Effector memory CD4-positive, alpha-beta T cell (primary cell): ENCODE results near the gene SBK2.

Source experiments
- DNase-seq, 3 donors: peaks; one replicate each; pipeline ENCODE4 v3.0.0-alpha.2; 2020
- H3K27ac ChIP-seq: 2 replicates; pipeline ENCODE4 v1.7.0; 2013; ENCODE audit warnings: mild to moderate bottlenecking, low read length, moderate library complexity; ENCODE audit not compliant: insufficient read depth, poor library complexity, severe bottlenecking
- H3K27me3 ChIP-seq: replicated peaks from 2 replicates; pipeline ENCODE4 v1.7.0; 2013; ENCODE audit warnings: mild to moderate bottlenecking, low read length; ENCODE audit not compliant: insufficient read depth, control insufficient read depth, poor library complexity, severe bottlenecking
- H3K36me3 ChIP-seq: 2 replicates; pipeline ENCODE4 v1.7.0; 2013; ENCODE audit warnings: mild to moderate bottlenecking, low read length, moderate library complexity; ENCODE audit not compliant: control insufficient read depth, insufficient read depth
- H3K4me1 ChIP-seq: 2 replicates; pipeline ENCODE4 v1.7.0; 2013; ENCODE audit warnings: low read length, mild to moderate bottlenecking; ENCODE audit not compliant: control insufficient read depth, insufficient read depth, poor library complexity, severe bottlenecking
- H3K4me3 ChIP-seq: 2 replicates; pipeline ENCODE4 v1.7.0; 2013; ENCODE audit warnings: low read length, low read depth, mild to moderate bottlenecking; ENCODE audit not compliant: insufficient read depth, poor library complexity, severe bottlenecking
- H3K9me3 ChIP-seq: 2 replicates; pipeline ENCODE4 v1.7.0; 2013; ENCODE audit warnings: mild to moderate bottlenecking, low read length, moderate library complexity; ENCODE audit not compliant: control insufficient read depth

The SBK2 gene

DNA sequence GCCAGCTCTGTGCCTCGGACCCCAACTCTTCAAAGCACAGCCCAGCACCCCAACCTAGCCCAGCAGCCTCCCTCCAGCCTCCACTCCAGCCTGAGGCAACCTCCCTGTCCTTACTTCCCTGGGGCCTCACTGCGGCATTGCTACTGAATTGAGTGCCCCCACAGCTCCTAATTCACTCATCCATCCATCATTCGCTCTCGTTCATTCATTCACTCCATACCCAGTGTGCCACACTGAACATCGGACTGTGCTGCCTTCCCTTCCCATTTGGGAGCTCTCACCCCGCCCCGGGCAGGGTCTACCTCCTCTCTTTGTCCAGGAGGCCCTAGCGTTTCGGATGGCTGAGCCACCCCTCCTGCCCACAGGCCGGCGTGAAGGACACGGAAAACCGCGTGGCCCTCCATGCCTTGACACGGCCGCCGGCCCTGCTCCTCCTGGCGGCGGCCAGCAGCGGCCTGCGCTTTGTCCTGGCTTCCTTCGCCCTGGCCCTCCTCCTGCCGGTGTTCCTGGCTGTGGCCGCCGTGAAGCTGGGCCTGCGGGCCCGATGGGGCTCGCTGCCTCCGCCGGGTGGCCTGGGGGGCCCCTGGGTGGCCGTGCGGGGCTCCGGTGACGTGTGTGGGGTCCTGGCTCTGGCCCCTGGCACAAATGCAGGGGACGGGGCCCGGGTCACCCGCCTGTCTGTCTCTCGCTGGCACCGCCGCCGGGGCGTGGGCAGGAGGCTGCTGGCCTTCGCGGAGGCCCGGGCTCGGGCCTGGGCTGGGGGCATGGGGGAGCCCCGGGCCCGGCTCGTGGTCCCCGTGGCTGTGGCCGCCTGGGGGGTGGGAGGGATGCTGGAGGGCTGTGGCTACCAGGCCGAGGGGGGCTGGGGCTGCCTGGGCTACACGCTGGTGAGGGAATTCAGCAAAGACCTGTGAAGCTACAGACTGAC lies 50.6 kb downstream of the SBK2 start:
- H3K27ac ChIP-seq: no peak overlapping the region
- no peak overlapping the region for H3K4me3 ChIP-seq

DNA sequence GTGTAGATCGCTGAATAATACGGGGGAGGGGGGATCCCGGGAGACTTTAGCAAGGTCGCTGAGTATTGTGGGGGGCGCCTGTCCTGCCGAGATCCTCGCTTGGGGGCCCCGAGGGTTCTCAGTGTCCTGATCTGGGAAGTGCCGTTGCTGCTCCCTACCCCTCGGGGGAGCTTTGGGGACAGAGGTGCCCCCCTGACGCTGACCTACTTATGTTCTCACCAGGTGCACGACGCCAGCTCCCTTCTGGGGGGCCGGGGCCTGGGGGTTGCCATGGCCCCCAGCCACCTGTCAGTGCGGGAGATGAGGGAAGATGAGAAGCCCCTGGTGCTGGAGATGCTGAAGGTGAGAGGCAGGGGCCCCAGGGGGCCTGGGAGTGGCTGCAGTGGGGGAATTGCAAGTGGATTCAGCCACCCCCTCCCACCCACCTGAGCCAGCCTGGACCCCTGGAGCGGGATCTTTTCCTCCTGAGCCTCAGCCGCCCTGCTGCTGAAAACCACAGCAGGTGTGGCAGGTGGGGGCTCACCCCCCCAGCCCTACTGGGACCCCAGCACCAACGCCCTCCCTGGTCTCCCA lies 51.4 kb downstream of the SBK2 start:
- Histone ChIP-seq H3K27ac (peak overlapping the region; percentile 58), H3K9me3 (no peaks in the 10 kb centered on the region), H3K4me1 (peaks cover 19% of the 10 kb centered on the region), H3K4me3 (peak overlapping the region; percentile 75), H3K36me3 (peaks cover 19% of the 10 kb centered on the region), H3K27me3 (no peaks in the 10 kb centered on the region)
- DNase-seq: no peak

More for the DNA sequence above, 50.6 kb downstream of the SBK2 start:
- H3K27me3 ChIP-seq: no peaks in the 10 kb centered on the region
- no peaks in the 10 kb centered on the region for H3K9me3 ChIP-seq
- DNase-seq: no peak
- peaks cover 19% of the 10 kb centered on the region for H3K4me1 ChIP-seq
- peaks cover 13% of the 10 kb centered on the region for H3K36me3 ChIP-seq

DNA sequence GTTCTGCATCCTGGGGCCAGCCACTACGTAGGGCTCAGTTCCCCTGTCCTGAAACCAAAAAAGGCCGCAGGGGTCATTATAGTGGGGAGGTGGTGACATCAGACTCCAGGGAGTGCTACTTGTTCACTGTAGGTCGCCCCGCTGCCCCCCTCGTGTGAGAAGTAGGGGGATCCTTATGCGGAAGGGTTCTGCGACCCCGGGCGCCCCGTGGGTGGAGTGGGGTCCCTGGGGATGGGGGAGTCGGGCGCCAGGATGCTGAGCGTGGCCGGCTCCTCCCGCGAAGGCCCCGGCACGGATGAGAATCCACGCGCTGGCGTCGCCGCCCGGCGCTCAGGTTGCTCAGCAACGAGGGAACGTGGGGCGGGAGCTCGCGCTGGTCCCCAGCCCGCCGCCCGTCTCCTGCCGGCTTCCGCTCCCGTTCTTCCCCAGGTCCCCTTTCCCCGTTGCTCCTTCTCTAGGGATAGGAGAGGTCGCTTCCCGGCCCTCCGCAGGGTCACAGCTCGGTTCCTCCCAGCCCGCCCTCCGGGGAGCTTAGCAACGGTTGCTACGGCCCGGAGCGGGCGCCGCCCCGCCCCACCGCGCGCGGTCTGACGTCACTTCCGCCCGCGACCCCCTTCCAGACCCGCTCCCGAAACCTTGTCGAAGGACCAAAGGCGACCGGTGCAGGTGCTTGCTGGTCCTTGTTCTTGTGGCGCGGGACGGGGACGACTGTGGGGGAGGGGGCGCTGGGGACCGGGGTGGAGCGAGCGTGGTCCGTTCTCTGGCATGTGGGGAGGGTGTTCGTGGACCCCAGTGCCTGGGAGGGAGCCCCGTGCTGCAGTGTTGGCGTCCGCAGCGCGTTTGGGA lies 52.1 kb downstream of the SBK2 start, which contains the start of gene NAT14:
NAT14 (plus strand) TSS at position 596 of the 846 bp plus-strand sequence. CDS start 521 bp downstream, outside the sequence.
- DNase-seq: peak; percentile 32 to 57 (median 50)
- peak within 1 kb of the TSS; percentile 75 for H3K4me3 ChIP-seq
- H3K27me3 ChIP-seq: no peaks in the 10 kb centered on the region
- no peaks in the 10 kb centered on the region for H3K9me3 ChIP-seq
- H3K27ac ChIP-seq: peak within 1 kb of the TSS; percentile 58
- H3K4me1 ChIP-seq: peaks cover 19% of the 10 kb centered on the region
- H3K36me3 ChIP-seq: peaks cover 19% of the 10 kb centered on the region

DNA sequence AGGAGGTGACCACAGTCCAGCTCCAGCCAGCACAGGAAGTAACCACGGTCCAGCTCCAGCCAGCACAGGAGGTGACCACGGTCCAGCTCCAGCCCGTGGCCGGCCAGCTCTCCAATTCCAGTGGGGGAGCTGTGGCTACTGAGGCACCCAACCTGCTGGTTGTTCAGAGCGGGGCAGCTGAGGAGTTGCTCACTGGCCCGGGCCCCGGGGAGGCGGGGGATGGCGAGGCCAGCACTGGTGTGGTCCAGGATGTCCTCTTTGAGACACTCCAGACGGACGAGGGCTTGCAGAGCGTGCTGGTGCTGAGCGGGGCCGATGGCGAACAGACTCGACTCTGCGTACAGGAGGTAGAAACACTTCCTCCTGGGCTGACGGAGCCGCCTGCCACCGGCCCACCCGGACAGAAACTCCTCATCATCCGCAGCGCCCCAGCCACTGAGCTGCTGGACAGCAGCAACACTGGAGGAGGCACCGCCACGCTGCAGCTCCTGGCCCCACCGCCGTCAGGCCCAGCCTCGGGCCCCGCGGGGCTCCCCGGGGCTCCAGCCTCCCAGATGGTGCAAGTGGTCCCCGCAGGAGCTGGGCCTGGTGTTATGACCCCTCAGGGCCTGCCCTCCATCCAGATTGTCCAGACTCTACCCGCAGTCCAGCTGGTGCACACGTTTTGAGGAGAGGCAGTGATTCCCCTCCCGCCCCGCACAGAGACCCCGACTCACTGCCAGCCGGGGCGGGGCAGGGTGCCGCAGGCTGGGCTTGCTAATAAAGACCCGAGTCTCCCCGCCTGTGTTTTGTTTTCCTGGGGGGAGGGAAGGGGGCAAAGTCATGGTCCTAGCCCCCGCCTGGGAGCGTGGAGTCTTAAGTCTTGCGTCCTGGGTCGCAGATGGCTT lies 53.0 kb downstream of the SBK2 start:
- H3K4me1 ChIP-seq: peaks cover 19% of the 10 kb centered on the region
- H3K4me3 ChIP-seq: peak overlapping the region; percentile 75
- no peak for DNase-seq
- no peaks in the 10 kb centered on the region for H3K9me3 ChIP-seq
- peak overlapping the region; percentile 58 for H3K27ac ChIP-seq
- no peaks in the 10 kb centered on the region for H3K27me3 ChIP-seq
- peaks cover 19% of the 10 kb centered on the region for H3K36me3 ChIP-seq

DNA sequence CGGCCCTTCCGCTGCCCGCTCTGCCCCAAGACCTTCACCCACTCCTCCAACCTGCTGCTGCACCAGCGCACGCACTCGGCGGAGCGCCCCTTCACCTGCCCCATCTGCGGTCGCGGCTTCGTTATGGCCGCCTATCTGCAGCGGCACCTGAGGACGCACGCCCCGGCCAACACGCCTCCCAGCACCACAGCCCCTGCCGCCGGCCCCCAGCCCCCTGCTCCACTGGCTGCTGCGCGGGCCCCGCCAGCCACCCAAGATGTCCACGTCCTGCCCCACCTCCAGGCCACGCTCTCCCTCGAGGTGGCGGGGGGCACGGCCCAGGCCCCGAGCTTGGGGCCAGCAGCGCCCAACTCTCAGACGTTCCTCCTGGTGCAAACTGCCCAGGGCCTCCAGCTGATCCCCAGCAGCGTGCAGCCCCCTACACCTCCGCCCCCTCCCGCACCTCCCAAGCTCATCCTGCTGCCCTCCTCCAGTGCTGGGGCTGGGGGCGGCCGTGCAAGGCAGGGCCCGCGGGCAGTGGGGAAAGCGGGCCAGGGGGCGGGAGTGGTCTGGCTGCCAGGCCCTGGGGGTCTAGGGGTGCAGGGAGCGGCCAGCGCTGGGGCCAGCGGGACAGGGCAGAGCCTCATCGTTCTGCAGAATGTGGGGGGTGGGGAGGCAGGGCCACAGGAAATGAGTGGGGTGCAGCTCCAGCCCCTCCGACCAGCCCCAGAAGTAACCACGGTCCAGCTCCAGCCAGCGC lies 53.8 kb downstream of the SBK2 start:
- H3K27ac ChIP-seq: no peak overlapping the region
- H3K4me3 ChIP-seq: no peak overlapping the region
- H3K36me3 ChIP-seq: peaks cover 19% of the 10 kb centered on the region
- H3K27me3 ChIP-seq: no peaks in the 10 kb centered on the region
- no peak for DNase-seq
- H3K9me3 ChIP-seq: no peaks in the 10 kb centered on the region
- peaks cover 19% of the 10 kb centered on the region for H3K4me1 ChIP-seq

DNA sequence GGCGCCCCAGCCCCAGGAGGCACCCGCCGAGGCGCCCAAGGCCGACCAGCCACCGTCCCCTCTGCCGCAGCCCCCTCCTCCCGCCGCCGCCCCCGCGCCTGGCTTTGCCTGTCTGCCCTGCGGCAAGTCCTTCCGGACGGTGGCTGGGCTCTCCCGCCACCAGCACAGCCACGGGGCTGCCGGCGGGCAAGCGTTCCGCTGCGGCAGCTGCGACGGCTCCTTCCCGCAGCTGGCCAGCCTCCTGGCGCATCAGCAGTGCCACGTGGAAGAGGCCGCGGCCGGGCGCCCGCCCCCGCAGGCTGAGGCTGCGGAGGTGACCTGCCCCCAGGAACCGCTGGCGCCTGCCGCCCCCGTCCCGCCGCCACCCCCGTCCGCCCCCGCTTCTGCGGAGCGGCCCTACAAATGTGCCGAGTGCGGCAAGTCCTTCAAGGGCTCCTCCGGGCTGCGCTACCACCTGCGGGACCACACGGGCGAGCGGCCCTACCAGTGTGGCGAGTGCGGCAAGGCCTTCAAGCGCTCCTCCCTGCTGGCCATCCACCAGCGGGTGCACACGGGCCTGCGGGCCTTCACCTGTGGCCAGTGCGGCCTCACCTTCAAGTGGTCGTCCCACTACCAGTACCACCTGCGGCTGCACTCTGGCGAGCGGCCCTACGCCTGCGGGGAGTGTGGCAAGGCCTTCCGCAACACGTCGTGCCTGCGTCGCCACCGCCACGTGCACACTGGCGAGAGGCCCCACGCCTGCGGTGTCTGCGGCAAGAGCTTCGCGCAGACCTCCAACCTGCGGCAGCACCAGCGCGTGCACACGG lies 54.6 kb downstream of the SBK2 start:
- no peaks in the 10 kb centered on the region for H3K9me3 ChIP-seq
- H3K4me3 ChIP-seq: no peak overlapping the region
- no peaks in the 10 kb centered on the region for H3K27me3 ChIP-seq
- DNase-seq: no peak
- H3K36me3 ChIP-seq: peaks cover 19% of the 10 kb centered on the region
- H3K27ac ChIP-seq: no peak overlapping the region
- peaks cover 22% of the 10 kb centered on the region for H3K4me1 ChIP-seq

DNA sequence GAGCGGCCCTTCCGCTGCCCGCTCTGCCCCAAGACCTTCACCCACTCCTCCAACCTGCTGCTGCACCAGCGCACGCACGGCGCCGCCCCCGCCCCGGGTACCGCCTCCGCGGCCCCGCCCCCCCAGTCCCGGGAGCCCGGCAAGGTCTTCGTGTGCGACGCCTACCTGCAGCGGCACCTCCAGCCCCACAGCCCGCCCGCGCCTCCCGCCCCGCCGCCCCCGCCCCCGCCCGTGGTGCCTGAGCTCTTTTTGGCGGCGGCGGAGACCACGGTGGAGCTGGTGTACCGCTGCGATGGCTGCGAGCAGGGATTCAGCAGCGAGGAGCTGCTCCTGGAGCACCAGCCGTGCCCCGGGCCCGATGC lies 55.2 kb downstream of the SBK2 start:
- no peak for DNase-seq
- Histone ChIP-seq H3K4me1 (peaks cover 27% of the 10 kb centered on the region), H3K27ac (no peak overlapping the region), H3K36me3 (peaks cover 19% of the 10 kb centered on the region), H3K27me3 (no peaks in the 10 kb centered on the region), H3K4me3 (no peak overlapping the region), H3K9me3 (no peaks in the 10 kb centered on the region)

DNA sequence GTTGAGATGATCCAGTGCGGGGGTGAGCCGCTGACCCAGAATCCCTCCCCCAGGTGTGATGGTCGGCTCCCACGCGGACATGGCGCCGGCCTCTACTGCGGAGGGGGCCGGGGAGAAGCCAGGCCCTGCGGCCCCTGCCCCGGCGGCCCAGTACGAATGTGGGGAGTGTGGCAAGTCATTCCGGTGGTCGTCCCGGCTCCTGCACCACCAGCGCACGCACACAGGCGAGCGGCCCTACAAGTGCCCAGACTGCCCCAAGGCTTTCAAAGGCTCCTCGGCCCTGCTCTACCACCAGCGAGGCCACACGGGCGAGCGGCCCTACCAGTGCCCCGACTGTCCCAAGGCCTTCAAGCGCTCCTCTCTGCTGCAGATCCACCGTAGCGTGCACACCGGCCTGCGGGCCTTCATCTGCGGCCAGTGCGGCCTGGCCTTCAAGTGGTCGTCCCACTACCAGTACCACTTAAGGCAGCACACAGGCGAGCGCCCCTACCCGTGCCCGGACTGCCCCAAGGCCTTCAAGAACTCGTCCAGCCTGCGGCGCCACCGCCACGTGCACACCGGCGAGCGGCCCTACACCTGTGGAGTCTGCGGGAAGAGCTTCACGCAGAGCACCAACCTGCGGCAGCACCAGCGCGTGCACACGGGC lies 55.7 kb downstream of the SBK2 start:
- peaks cover 27% of the 10 kb centered on the region for H3K4me1 ChIP-seq
- H3K27me3 ChIP-seq: no peaks in the 10 kb centered on the region
- peaks cover 19% of the 10 kb centered on the region for H3K36me3 ChIP-seq
- no peak overlapping the region for H3K4me3 ChIP-seq
- DNase-seq: no peak
- no peaks in the 10 kb centered on the region for H3K9me3 ChIP-seq
- no peak overlapping the region for H3K27ac ChIP-seq
